IPS-18c (cell line): ENCODE measurements around the gene MAGI3.
"Not testable (repeated sequence)": the region's sequence is repeated elsewhere in the genome, so short reads cannot be mapped to it uniquely, and the experiment has no call there.

Experiments
- H3K4me3 ChIP-seq: 2 replicates; pipeline ENCODE4 v1.7.0; 2013; ENCODE audit warnings: low read depth, mild to moderate bottlenecking, low read length, moderate library complexity; ENCODE audit not compliant: insufficient read depth
- H3K9me3 ChIP-seq: one replicate; pipeline ENCODE4 v1.6.1; 2013; ENCODE audit warnings: mild to moderate bottlenecking, low read length, moderate library complexity; ENCODE audit not compliant: control insufficient read depth, insufficient read depth

The MAGI3 gene

GRCh38 chr1:113579256-113580018, 189.1 kb downstream of the MAGI3 start:
- H3K9me3 ChIP-seq: no peaks in the 10 kb centered on the region
- H3K4me3 ChIP-seq: no peak overlapping the region

GRCh38 chr1:113581323-113581722, 191.0 kb downstream of the MAGI3 start:
- Histone ChIP-seq H3K4me3 (no peak overlapping the region), H3K9me3 (no peaks in the 10 kb centered on the region)

- Histone ChIP-seq H3K9me3 (no peaks in the 10 kb centered on the region), H3K4me3 (no peak overlapping the region)
These were observed 191.8 kb downstream of the MAGI3 start for GRCh38 chr1:113582084-113582483.

GRCh38 chr1:113587475-113587874, 197.2 kb downstream of the MAGI3 start:
- Histone ChIP-seq H3K4me3 (no peak overlapping the region), H3K9me3 (no peaks in the 10 kb centered on the region)

GRCh38 chr1:113592230-113592629, 201.9 kb downstream of the MAGI3 start:
- H3K4me3 ChIP-seq: no peak overlapping the region

GRCh38 chr1:113593550-113594297, 203.4 kb downstream of the MAGI3 start:
- no peaks in the 10 kb centered on the region for H3K9me3 ChIP-seq
- H3K4me3 ChIP-seq: no peak overlapping the region

More at GRCh38 chr1:113592230-113592629, 201.9 kb downstream of the MAGI3 start:
- no peaks in the 10 kb centered on the region for H3K9me3 ChIP-seq

- not testable (repeated sequence) for H3K9me3 ChIP-seq, H3K4me3 ChIP-seq
These were observed 214.2 kb downstream of the MAGI3 start for GRCh38 chr1:113604466-113604865.

GRCh38 chr1:113605146-113605545, 214.8 kb downstream of the MAGI3 start:
- Histone ChIP-seq H3K9me3 (no peaks in the 10 kb centered on the region), H3K4me3 (no peak overlapping the region)

- no peak overlapping the region for H3K4me3 ChIP-seq
- H3K9me3 ChIP-seq: no peaks in the 10 kb centered on the region
These were observed 218.1 kb downstream of the MAGI3 start for GRCh38 chr1:113608399-113608798.

GRCh38 chr1:113610372-113610771, 220.1 kb downstream of the MAGI3 start:
- H3K9me3 ChIP-seq: no peaks in the 10 kb centered on the region

GRCh38 chr1:113615425-113615824, 225.1 kb downstream of the MAGI3 start:
- no peaks in the 10 kb centered on the region for H3K9me3 ChIP-seq
- no peak overlapping the region for H3K4me3 ChIP-seq

More at GRCh38 chr1:113610372-113610771, 220.1 kb downstream of the MAGI3 start:
- H3K4me3 ChIP-seq: no peak overlapping the region

- Histone ChIP-seq H3K4me3 (no peak overlapping the region), H3K9me3 (no peaks in the 10 kb centered on the region)
These were observed 225.8 kb downstream of the MAGI3 start for GRCh38 chr1:113616156-113616555.

GRCh38 chr1:113617438-113618141, 227.3 kb downstream of the MAGI3 start:
- Histone ChIP-seq H3K9me3 (no peaks in the 10 kb centered on the region), H3K4me3 (no peak overlapping the region)

GRCh38 chr1:113628997-113629396, 238.7 kb downstream of the MAGI3 start:
- Histone ChIP-seq H3K4me3 (no peak overlapping the region), H3K9me3 (no peaks in the 10 kb centered on the region)

- Histone ChIP-seq H3K4me3 (no peak overlapping the region), H3K9me3 (no peaks in the 10 kb centered on the region)
These were observed 240.3 kb downstream of the MAGI3 start for GRCh38 chr1:113630340-113631327.

GRCh38 chr1:113641396-113641795, 251.1 kb downstream of the MAGI3 start:
- Histone ChIP-seq H3K4me3 (no peak overlapping the region), H3K9me3 (peaks cover 7% of the 10 kb centered on the region)

GRCh38 chr1:113647164-113647563, 256.8 kb downstream of the MAGI3 start:
- H3K9me3 ChIP-seq: no peaks in the 10 kb centered on the region
- H3K4me3 ChIP-seq: no peak overlapping the region
